A673 (cell line): ENCODE data around the gene RNF111.

Experiments used
- CTCF ChIP-seq: fragments of 300-800, 200-600 bp; sonication (generic); conservative IDR thresholded peaks from 2 replicates; pipeline ENCODE4 v1.5.1; 2017; ENCODE audit warnings: low read depth, mild to moderate bottlenecking, antibody characterized with exemption, low read length, moderate library complexity, mixed read lengths
- EZH2 ChIP-seq: fragments of 200-600 bp; sonication (generic); IDR thresholded peaks from 2 replicates; pipeline ENCODE4 v1.6.1; 2017; ENCODE audit warnings: borderline replicate concordance, low read depth, mild to moderate bottlenecking, mixed read lengths, antibody characterized with exemption, low read length; ENCODE audit not compliant: poor library complexity, severe bottlenecking

- TF ChIP-seq CTCF (no peak), EZH2 (no peak)
These were observed 12.2 kb downstream of the RNF111 start for GRCh38 chr15:58999694-59000093.
